ENCODE measurements around the gene RPS6KA2.
"Not testable (repeated sequence)": the region's sequence is repeated elsewhere in the genome, so short reads cannot be mapped to it uniquely, and the experiment has no call there.

The RPS6KA2 gene

DNA sequence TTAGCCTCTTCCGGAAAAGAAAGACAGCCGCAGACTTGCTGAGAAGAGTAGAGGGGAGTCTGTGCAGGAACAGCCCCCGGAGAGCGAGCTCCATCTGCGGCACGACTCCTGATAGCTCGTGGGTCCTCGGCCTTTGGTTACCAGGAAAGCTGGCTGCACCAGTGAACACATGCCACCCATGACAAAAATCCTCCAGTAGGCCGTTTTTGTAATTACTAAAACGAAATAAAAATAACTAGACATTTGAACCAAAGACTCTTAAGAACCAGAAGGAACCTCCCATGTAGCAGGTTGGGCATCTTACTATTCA lies 82.8 kb downstream of the RPS6KA2 start:
- no peak for FAIRE-seq

GRCh38 chr6:166543603-166544295 lies 83.3 kb downstream of the RPS6KA2 start:
- FAIRE-seq: no peak

- FAIRE-seq: no peak
Measured at GRCh38 chr6:166542580-166542912, 84.5 kb downstream of the RPS6KA2 start.

GRCh38 chr6:166541876-166542579 lies 85.0 kb downstream of the RPS6KA2 start:
- FAIRE-seq: no peak

- FAIRE-seq: no peak
Measured at GRCh38 chr6:166541366-166541765, 85.7 kb downstream of the RPS6KA2 start.

DNA sequence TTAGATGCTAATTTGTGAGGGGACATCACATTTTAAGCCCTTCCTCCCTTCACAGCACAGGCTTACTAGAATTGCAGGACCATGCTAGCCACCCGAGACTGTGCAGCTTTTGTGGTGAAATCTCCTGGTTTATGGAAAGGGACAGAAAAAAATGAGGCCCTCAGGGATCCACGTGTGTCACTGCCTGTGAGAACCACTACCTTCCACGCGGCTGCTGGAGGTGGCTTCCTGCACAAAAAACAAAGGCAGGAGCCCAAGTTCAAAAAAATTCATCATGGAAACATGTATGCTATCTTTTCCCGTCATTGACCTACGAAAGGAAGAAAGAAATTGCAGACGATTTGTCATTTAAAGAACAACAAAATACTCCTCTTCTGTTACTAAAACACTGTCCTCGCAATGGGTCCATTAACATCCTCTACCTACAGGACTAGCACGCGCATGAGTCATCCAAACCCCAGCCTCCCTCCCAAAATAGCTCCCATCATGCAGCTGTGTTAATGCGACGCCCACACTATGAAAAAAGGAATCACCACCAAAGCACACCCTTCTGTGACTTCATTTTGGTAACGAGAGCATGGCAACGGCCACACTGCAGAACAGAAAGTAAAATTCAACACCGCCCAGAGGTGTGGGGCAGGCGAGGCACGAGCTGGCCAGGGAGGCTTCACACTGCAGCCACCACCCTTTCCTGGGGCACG lies 86.3 kb downstream of the RPS6KA2 start:
- FAIRE-seq: no peak

GRCh38 chr6:166539543-166539942 lies 87.5 kb downstream of the RPS6KA2 start:
- no peak for FAIRE-seq

GRCh38 chr6:166539011-166539385 lies 88.1 kb downstream of the RPS6KA2 start:
- not testable (repeated sequence) for FAIRE-seq

DNA sequence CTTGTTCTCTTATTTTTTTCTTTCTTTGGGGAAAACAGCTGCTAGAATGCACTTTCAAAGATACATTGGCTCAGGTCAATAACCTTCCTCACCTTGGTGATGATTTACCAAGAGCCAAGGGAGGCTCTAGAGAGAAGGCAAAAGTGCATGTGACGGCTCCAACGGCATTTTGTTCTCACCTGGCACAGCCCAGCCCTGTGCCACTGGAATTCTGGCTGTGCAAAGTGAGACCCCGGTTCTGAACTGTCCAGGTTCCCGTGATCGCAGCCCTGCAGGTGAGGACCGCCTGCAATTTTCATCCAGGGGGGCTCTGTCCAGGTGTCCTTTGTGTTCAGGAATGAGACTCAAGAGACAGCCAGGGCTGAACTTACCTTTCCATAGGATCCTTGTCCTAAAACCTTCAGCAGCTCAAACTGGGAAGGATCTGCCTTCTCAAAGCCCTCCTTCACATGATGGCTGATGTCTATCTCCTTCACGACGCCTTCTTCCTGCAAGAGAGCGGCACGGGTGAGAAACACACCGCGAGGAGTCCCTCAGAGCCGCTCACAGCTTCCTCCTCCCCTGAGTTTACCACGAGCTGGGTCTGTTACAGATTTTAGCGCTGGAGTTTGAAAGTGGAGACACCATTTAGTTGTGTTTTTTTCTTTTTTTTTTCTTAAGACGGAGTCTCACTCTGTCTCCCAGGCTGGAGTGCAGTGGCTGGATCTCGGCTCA lies 88.6 kb downstream of the RPS6KA2 start:
- FAIRE-seq: no peak

GRCh38 chr6:166534658-166535406 lies 92.2 kb downstream of the RPS6KA2 start:
- FAIRE-seq: no peak

DNA sequence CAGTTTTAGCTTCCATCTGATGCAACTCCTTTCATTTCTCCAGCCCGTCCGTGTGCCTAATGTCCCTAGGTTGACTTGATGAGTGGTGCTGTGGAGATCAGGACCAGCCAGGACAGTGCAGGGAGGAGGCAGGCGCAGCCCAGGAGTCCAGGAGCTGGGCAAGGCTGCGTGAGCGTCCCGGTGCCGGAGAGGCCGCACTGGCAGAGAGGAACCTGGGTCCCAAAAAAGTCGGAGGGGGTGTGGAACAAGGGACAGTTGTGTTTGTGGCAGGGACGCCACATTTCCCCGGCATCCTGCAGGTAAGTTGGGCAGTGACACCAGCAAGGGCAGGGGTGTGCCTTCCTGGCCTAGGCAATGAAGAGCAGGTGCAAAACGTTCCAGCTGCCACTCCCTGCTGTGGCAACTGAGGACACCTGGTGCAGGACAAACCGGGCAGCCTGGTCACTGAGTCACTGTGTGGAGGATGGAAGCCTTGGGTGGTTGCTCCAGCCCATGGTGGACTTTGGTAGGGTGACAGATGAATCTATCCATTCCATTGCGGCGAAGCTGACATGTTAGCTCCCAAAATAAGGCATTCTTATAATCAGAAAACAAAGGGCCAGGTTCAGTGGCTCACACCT lies 93.7 kb downstream of the RPS6KA2 start:
- no peak for FAIRE-seq

- no peak for FAIRE-seq
Measured at GRCh38 chr6:166532302-166532701, 94.7 kb downstream of the RPS6KA2 start.

GRCh38 chr6:166530211-166531095 lies 96.6 kb downstream of the RPS6KA2 start:
- no peak for FAIRE-seq

- FAIRE-seq: no peak
Measured at GRCh38 chr6:166529586-166529985, 97.5 kb downstream of the RPS6KA2 start.

- not testable (repeated sequence) for FAIRE-seq
Measured at GRCh38 chr6:166529058-166529457, 98.0 kb downstream of the RPS6KA2 start.

- no peak for FAIRE-seq
Measured at GRCh38 chr6:166527849-166528248, 99.2 kb downstream of the RPS6KA2 start.

DNA sequence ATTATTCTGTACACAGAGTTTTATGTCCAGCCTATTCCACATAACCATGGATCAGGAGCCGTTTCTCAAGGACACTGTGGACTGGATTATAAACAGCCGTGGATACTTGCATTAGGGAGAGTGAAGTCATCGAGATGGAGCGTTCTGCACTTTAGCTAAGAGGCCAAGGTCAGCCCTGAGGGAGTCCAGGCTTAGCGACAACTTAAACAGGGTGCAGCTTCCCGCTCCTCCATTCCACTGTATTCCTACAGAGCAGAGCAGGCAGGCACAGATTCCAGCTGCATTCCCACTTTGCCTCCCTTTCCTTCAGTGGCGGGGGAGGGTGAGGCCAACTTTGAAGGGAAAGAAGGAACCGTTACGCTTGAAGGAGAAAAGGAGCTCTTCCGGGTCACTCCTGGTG lies 100.1 kb downstream of the RPS6KA2 start:
- FAIRE-seq: no peak

- FAIRE-seq: no peak
Measured at GRCh38 chr6:166525567-166525966, 101.5 kb downstream of the RPS6KA2 start.

- no peak for FAIRE-seq
Measured at GRCh38 chr6:166523782-166524559, 103.1 kb downstream of the RPS6KA2 start.

Data from islet of Langerhans (tissue), 1 donor.